Hair follicular keratinocyte (primary cell): Measurements from ENCODE around the gene IFITM2. TPM values are rescaled to one million over a fixed set of nuclear protein-coding genes. Genes with fewer than 3 reads are reported as not detected.

Experiments
- total RNA-seq: library from RNA; depleted of rRNA; stranded (reverse); fragments of >200 nt; gene quantifications from 2 replicates; pipeline ENCODE4 v1.2.3, GENCODE V29; 2015

The IFITM2 gene
- total RNA-seq, result 16.7 and 23.8 TPM in 2 replicates

DNA sequence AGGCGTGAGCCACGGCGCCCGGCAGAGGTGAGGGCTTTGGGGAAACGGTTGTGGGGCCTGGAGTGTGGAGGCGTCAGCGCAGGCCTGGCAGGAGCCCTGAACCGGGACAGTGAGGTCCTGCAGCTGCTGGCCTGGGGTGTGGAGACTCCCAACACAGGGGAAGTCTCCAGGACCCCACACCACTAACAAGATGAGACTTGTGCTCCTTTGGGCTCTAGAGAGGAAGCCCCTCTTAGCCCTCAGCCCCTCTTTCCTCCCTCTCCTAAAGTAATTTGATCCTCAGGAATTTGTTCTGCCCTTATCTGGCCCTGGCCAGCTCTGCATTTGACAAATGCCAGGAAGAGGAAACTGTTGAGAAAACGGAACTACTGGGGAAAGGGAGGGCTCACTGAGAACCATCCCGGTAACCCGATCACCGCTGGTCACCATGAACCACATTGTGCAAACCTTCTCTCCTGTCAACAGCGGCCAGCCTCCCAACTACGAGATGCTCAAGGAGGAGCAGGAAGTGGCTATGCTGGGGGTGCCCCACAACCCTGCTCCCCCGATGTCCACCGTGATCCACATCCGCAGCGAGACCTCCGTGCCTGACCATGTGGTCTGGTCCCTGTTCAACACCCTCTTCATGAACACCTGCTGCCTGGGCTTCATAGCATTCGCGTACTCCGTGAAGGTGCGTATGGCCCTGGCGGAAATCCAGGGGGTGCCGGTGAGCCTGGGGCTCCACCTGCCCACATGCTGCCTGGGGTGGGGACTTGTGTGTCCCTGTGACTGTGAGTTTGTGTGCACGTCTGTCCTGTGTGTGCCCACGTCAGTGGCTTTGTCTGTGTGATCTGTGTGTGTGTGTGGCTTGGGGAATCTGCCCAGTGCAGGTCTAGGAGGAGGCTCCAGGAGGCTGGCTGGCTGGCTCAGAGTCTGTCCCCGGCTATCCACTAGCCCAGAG, at the start of gene IFITM2:
Gene IFITM2 (plus strand): TSS at position 51 of the 943 bp plus-strand sequence. CDS start 377 bp downstream, at position 428.

GRCh38 chr11:278001-278951, 29.3 kb upstream of the IFITM2 start, which contains the start of gene NLRP6:
TSS of gene NLRP6 (plus strand) at chr11:278407. CDS start at chr11:278570, 163 bp downstream.

DNA sequence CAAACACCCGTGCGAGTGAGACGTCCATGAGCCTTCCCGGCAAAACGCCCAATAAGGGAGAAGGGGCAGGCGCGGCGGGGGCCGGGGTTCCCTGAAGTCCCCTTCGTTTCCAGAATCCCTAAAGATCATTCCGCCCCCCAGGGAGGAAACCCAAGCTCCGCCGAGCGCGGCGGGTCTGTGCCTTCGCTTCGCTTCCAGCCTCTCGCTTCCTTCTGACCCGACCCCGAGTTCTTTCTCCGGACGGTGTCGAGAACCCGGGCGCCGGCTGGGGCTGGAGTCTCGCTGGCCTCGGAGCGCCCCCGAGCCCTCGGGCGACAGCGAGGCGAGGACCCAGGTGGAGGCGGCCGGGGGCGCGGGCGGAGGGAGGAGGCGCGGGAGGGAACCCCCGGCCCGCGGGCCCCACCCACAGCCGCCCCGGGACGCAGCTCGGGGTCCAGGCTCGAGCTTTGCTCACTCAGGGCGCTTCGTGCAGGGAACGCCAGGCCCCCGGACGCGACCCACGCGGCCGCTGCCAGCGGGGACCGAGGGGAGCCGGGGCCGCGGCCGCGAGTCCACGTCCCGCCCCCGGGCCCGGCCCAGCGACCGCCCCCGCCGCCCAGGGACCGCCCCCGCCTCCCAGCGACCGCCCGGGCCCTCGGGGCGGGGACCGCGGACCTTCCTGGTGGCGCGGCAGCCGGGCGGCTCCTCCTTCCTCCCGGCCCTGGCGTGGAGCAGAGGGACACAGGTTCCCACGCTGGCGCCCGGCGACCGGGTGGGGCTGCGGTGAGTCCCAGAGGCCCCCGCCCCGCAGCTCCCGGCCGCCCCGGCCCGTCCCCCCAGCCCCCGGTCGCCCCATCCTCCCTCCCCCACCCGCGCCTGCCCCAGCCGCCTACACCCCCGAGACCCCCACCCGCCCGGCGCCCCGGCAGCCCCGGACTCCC, 18.9 kb upstream of the IFITM2 start, which contains the start of gene PGGHG:
Gene PGGHG (plus strand): TSS at position 649 of the 920 bp plus-strand sequence. CDS start 691 bp downstream, outside the sequence.

DNA sequence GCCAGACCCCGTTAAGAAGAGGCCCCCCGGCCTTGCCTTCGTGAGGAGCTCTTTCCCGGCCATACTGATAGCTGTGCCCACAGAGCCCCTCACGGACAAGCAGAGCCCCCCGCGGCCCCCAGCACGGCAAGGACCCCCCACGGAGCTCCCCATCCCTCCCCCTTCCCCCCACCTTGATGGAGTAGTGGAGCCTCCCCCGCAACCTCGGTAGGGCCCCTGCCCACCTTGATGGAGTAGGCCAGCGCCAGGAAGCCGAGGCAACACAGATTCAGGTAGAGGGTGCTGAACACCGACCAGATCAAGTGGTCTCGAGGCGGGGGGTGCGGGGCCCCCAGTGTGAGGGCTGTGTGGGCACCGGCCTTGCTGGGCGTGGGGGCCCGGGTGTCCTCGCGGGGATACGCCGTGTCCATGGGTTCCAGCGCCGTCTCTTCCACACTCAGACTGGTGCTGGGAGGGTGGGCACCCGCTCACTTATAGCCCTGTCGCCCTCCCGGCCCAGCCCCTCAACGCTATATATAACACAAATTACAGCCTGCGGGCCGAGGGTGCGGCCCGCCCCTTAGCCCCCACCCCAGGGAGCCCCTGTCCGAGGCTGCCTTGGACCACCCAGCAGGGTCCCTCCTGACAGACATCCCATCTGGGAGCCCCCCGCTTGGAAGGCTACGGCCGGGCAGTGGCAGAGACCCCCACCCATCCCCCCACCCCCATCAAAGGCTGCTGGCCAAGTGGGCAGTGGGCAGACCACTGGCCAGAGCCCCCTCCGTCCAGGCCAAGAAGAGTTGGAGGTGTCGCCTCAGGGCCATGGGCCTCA, 8.3 kb upstream of the IFITM2 start, which contains the start of gene IFITM5:
Gene IFITM5 (minus strand): TSS at position 446 of the 811 bp plus-strand sequence. CDS start 36 bp downstream, at position 410.

DNA sequence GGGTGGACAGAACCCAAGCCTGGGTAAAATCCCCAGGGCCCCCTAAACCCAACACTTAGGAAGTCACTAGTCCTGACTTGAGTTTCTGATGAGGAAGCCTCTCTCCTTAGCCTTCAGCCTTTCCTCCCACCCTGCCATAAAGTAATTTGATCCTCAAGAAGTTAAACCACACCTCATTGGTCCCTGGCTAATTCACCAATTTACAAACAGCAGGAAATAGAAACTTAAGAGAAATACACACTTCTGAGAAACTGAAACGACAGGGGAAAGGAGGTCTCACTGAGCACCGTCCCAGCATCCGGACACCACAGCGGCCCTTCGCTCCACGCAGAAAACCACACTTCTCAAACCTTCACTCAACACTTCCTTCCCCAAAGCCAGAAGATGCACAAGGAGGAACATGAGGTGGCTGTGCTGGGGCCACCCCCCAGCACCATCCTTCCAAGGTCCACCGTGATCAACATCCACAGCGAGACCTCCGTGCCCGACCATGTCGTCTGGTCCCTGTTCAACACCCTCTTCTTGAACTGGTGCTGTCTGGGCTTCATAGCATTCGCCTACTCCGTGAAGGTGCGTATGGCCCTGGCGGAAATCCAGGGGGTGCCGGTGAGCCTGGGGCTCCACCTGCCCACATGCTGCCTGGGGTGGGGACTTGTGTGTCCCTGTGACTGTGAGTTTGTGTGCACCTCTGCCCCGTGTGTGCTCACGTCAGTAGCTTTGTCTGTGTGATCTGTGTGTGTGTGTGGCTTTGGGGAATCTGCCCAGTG, 6.4 kb downstream of the IFITM2 start, which contains the start of gene IFITM1:
Gene IFITM1 (plus strand): TSS at position 254 of the 767 bp plus-strand sequence. CDS start 131 bp downstream, at position 385.

Other genes with a start within 250 kb of the IFITM2 start
- gene SCGB1C1, start 114.7 kb upstream of the IFITM2 start, total RNA-seq, result not detected in 2 replicates
- 15.6 and 19.0 TPM in 2 replicates for gene BET1L, start 100.4 kb upstream of the IFITM2 start, total RNA-seq
- 112 and 137 TPM in 2 replicates for gene RIC8A, start 100.1 kb upstream of the IFITM2 start, total RNA-seq
- 11.8 and 20.8 TPM in 2 replicates for gene SIRT3, start 71.5 kb upstream of the IFITM2 start, total RNA-seq
- gene PSMD13, start 70.8 kb upstream of the IFITM2 start, total RNA-seq, result 153 and 187 TPM in 2 replicates
- gene NLRP6, start 29.4 kb upstream of the IFITM2 start, total RNA-seq, result not detected in 2 replicates
- 1.0 and 3.6 TPM in 2 replicates for gene PGGHG, start 18.7 kb upstream of the IFITM2 start, total RNA-seq
- not detected in 2 replicates for gene IFITM5, start 8.3 kb upstream of the IFITM2 start, total RNA-seq
- gene IFITM1, start 6.2 kb downstream of the IFITM2 start, total RNA-seq, result 6.8 and 20.1 TPM in 2 replicates
- 41.5 and 86.0 TPM in 2 replicates for gene IFITM3, start 13.0 kb downstream of the IFITM2 start, total RNA-seq
- gene B4GALNT4, start 61.7 kb downstream of the IFITM2 start, total RNA-seq, result 11.0 and 21.8 TPM in 2 replicates
- gene PKP3, start 86.4 kb downstream of the IFITM2 start, total RNA-seq, result 292 and 373 TPM in 2 replicates
- 5.9 and 7.8 TPM in 2 replicates for gene SIGIRR, start 107.2 kb downstream of the IFITM2 start, total RNA-seq
- gene ANO9, start 134.2 kb downstream of the IFITM2 start, total RNA-seq, result 9.5 and 19.5 TPM in 2 replicates
- gene PTDSS2, start 142.5 kb downstream of the IFITM2 start, total RNA-seq, result 38.2 and 52.8 TPM in 2 replicates
- gene RNH1, start 199.4 kb downstream of the IFITM2 start, total RNA-seq, result 322 and 445 TPM in 2 replicates
- 116 and 135 TPM in 2 replicates for gene HRAS, start 227.8 kb downstream of the IFITM2 start, total RNA-seq
- gene LRRC56, start 229.7 kb downstream of the IFITM2 start, total RNA-seq, result under 0.01 and 0.34 TPM in 2 replicates